GM19043 (cell line): ENCODE results near the gene RIPK1.
A peak's percentile ranks its signal among the peaks of the same experiment; 100 is the strongest.

Source experiments
- ATAC-seq: cut with Tn5 transposase; IDR thresholded peaks from one replicate; pipeline ENCODE4 v1.9.1; 2021; ENCODE audit warnings: low read depth; ENCODE audit not compliant: unreplicated experiment

The RIPK1 gene

DNA sequence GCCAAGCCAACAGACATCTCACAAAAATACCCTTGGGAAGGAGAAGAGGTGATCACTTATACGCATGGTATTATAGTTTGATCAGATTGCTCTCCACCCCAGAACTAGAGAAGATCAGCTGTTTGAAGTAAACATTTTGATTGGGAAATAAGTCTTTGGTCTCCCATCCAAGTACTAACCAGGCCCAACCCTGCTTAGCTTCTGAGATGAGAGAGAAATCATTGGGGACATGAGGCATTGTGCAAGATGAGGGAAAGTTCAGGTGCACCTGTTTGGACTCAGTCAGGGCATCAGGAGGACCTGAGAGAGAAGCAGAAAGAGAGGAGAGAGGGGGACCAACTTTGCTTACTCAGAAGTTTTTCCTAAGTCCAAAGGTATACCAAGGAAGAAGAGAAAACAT is 11.4 kb downstream of the RIPK1 start:
- no peak for ATAC-seq

DNA sequence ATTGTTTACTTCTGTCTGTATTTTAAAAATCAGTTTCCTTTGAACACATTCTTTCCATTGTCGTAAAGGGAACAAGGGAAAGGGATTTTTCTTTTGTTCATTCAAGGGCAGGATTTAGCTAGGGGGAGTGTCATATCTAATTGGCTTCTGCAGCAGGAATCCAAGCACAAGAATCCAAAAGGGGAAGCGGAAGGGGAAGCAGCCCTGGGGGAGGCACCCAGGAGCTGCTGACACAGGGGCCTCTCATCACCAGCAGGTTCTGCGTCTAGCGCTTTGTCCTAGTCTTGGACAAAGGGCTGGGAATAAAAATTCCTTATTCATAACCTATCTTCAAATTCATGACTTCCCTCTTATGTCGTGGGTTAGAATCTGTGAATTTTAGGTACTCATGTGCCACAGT is 13.7 kb downstream of the RIPK1 start:
- no peak for ATAC-seq

DNA sequence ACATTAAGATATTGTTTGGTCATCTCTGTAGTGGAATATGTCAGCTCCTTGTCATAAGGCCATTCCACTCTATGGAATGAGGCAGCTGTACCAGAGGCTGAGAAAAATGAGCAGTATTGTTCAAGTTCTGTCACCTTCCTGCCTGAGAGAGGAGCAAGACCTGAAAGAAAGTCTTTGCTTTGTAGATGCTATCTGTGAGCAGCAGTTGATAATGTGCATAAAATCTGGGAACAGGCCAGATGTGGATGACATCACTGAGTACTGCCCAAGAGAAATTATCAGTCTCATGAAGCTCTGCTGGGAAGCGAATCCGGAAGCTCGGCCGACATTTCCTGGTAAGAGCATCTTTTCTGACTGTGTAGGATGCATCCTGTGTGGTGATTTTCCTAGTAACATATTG is 16.8 kb downstream of the RIPK1 start:
- ATAC-seq = no peak

DNA sequence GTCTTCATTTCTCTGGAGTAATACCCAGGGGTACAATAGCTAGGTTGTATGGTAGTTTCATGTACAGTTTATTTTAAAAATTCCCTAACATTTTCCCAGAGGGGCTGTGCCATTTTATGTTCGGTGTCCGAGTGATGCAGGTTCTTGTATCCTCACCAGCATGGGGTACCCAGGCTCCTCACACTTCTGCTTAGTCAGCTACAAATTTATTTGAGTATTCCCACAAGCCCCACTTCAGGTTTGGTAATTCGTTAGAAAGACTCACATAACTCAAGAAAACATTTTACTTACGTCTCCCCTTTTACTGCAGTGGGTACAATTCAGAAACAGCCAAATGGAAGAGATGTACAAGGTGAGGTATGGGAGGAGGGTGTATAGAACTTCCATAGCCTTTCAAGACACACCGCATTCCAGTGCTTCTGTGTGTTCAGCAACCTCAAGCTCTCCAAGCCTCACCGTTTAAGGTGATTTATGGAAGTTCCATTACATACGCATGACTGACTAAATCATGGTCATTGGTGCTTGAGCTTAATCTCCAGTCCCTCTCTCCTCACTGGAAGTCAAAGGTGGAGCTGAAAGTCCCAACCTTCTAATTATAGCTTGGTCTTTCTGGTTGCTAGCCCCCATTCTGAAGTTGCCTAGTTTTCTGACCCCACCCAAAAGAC is 18.1 kb downstream of the RIPK1 start:
- ATAC-seq = no peak

DNA sequence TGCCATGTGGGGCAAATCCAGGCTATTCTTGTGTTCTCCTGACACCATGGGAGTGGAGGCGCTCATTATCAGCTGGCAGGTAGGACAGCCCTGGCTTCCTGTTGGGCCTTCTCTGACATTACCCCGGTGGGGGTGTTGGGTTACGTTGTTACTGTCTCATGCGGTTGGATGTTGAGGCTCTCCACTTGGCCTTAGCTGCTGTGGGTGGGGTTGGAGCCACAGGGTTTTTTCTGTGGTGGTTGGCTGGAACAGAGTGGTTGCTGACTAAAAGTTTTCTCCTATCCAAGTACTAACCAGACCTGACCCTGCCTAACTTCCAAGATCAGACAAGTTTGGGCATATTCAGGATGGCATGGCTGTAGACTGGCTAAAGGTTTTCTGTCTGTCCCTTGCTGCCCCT is 20.2 kb downstream of the RIPK1 start:
- no peak for ATAC-seq

DNA sequence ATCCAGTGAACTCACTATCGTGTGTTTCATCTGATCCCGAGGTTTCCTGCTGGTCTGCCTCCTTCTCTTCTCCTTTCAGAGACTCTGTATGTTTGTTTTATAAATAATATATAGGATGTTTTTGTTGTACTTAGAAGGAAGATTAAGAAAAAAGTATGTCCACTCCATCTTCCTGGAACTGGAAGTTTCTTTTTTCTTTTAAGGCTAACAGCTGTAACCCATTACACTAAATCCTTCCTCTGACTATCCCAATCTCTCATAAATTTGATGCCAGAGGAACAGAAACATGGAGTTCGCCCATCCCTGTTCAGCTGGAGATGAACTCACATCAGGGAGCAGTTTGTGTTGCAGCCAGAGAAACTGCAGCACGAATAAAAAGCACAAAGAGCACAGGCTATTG is 20.7 kb downstream of the RIPK1 start:
- ATAC-seq = no peak

DNA sequence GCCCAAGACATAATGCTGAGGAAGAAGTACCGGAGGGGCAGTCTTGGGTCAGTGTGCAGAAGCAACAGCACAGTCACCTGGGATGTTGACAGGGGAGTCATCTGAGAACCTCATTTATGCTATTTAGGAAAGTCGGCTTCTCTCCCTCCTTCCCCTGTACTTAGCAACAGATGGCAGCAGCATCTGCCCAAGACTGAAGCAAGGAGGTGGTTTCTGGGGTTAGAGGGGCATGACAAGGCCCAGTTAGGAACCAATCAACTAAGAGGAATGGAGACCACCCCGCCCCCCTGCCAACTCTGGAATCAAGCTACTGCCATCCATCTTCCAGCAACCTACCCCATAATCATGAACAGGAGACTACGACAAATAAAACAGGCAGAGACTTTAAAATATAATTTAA is 21.7 kb downstream of the RIPK1 start:
- no peak for ATAC-seq

DNA sequence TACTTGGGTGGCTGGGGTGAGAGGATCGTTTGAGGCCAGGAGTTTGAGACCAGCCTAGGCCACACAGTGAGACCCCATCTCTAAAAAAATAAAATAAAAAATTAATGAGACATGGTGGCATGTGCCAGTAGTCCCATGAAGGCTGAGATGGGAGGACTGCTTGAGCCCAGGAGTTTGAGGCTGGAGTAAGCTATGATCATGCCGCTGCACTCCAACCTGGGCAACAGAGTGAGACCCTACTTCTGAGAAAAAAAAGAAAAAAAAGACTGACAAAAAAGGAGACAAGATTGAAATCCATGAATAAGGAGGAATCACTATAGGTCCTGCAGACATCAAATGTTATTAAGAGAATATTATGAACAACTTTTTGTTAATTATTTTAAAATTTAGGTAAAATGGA is 26.5 kb downstream of the RIPK1 start:
- ATAC-seq = no peak

DNA sequence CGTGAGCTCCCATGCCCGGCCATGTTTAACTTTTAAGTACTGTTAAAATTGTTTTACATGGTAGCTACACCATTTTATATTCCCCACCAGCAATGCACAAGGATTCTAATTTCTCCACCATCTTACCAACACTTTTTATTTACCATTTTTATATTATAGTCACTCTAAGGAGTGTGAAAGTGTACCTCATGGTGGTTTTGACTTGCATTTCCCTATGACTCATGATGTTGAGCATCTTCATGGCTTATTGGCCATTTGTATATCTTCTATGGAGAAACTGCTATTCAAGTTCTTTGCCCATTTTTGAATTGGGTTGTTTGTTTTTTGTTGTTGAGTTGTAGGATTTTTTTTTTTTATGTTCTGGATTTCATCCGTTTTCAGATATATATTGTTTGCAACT is 34.6 kb downstream of the RIPK1 start:
- ATAC-seq = no peak

DNA sequence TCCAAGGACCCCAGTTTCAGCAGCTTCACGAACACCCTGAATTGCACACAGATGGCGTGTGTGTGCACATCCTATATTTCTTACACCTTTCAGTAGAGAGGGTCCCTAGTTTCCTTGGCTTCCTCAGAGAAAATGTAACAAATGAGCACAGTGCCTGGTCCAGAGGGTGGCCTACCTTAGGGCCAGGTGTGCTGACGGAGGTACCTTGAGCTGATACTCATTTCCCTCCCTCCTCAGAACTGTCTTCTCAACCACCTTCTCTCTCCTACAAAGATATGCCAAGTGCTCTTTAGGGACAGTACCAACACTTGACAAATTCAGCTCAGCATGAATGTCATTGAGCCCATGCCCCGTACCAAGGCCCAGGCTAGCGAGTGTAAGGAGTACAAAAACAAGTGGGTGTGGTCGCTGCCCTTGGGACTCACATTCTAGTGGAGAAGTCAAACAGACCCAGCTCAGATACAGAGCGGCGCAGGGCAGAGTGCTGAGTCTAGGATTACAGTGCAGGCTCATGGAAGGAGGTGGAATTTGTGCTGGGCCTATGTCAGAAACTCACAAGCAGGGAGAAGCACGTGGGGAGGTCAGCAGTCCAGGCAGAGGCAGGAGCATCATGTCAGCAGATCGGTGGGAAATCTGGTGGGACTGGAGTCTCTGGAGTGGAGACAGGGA is 40.6 kb downstream of the RIPK1 start:
- no peak for ATAC-seq

DNA sequence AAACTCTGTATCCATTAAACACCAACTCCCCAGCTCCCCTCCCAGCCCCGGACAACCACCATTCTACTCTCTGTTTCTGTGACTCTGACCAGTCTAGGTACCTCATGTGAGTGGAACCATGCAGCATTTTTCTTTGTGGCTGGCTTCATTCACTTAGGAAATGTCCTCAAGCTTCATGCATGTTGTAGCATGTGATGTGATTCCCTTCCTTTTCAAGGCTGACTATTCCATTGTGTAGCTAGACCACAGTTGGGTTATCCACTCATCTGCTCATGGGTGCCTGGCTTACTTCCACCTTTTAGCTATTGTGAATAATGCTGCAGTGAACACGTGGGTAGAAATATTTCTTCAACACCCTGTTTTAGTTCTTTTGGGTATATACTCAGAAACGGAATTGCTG is 41.5 kb downstream of the RIPK1 start:
- no peak for ATAC-seq

DNA sequence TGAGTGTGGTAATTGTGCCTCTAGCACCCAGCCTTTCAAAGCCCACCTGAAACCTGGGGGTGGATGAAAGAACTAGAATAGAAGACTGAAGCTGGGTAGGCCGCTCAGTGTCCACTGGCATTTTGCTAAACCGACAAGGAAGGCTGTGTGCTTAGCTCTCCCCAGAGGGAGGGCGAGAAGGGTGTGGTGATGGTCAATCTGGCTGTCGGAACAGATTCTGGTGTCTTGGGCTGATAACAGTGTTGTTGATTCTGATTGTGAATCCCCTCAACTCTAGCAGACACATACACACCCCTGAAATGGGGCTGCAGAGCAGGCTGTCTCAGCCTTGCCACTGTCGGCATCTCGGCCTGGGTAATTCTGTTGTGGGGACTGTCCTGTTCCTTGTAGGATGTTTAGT is 46.1 kb downstream of the RIPK1 start:
- no peak for ATAC-seq

DNA sequence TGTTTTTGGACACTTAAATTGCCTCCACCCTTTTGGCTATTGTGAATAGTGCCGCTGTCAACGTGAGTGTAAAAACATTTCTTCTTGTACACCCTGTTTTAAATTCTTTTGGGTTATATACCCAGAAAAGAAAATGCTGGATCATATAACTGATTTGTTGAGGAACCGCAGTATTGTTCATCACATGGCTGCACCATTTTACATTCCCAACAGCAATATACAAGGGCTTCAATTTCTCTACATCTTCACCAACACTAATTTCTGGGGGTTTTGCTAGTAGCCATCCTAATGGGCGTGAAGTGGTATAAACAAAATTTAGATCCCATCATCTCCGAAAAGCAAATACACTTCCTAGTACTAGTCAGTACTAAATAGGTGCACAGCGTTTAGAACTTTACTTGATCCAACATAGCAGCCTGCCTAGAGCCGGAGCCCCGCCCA is 49.6 kb downstream of the RIPK1 start:
- ATAC-seq = no peak

DNA sequence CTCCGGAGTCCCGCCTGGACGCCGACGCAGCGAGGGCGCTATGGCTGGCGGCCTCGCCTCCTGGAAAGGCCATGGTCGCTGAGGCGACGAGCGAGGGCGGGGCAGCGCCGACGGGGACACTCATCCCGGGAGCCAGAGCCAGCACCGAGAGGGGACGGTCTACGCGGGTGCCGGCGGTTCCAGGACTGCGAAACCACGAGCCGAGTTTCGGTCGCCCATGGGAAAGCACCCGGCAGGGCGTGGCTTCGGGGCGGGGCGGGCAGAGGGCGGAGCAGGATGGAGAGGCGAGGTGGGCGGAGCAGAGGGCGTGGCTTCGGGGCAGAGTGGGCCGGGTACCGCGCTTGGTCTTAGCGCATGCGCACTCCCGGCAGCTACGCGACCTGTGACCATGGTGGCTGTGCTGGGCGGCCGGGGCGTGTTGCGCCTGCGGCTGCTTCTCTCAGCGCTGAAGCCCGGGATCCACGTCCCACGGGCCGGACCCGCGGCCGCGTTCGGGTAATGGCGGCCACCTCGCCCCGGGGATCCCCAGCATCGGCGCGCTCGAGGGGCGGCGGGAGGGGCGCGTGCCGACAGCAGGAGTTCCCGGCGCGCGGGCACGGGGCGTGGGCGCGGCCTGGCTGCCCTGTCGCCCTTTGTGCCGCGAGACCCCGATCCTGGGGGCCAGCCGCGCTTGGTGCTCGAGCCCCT is 50.2 kb downstream of the RIPK1 start, which contains the start of gene BPHL:
Gene BPHL, plus strand, starts transcription at position 359 of the 687 bp plus-strand sequence. Its CDS starts 30 bp downstream, at position 389.
- peak; percentile 84 for ATAC-seq

DNA sequence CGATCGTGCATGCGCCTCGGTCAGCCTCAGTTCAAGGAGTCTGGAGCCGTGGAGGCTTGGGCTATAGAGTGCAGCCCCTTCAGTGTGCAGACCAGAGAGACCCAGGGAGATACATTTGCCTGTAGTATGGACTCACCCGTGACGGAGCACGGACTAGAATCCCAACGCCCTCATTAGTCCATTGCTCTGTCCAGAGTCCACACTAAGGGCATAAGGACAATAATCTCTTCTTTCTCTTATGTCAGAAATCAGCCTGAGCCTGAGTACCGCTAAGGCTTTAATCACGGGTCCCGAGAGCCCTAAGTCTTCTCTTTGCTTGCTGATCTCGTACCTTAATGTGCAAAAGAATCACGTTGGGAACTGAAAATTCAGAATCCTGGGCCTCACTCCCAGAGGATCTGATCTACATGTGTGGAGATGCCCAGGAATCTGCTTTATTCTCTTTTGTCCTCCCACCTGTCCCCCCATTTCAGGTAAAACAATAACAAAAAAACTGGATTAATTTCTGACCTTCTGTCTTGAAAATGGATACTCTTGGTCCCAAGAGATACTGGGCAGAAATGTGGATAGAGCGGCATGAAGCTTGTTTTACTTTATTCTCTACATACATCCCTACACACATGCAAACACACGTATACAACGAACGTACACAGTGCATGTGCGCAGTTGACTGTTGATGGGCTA is 50.9 kb downstream of the RIPK1 start:
- peak; percentile 23 for ATAC-seq

DNA sequence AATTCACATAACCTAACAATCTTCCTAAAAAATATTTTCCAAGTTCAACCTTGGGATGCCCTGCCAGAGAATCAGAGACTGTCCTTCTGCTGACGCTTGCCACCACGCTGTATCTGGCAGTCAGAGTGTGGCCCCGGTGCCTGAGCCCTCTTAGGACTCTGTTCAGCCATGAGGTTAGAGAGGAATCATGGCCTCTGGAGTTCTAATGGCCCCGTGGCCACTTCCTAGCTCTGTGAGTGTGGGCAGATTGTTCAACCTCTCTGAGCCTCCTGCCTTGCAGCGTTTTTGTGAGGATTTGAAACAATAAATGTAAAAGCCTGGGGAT is 52.4 kb downstream of the RIPK1 start:
- ATAC-seq = no peak

DNA sequence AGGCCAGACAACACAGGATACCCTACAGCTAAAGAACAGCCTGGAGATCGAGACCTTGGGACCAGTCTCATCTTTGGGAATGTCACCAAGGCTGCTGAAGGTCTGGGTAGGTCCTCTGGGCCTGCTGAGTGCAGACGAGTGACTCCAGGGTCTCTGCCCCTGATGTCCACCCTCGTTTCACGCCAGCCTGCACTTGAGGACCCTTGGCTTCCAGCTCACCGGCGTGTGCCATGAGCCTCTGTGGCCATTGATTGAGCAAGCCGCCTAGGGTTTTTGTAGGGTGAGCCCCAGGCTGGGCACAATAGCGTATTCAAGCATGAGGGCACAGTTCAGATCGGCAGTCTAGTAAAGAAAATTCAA is 54.5 kb downstream of the RIPK1 start:
- no peak for ATAC-seq

DNA sequence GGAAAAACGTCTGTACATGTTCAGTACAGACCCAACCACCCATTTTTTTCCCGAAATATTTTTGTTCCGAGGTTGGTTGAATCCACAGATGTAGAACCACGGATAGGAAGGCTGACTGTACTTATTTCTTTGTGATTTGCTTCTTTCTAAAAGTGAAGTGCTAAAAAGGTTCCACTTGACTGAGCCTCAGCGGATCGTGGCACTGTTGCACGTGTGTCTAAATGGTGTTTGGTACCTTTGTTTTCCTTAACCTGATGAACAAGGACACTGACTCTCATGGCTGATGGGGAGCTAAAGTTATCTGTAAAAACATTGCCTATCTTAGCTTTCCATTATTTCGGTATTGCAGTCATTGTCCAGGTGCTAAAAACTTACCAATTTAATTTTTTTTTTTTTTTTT is 56.4 kb downstream of the RIPK1 start:
- no peak for ATAC-seq

DNA sequence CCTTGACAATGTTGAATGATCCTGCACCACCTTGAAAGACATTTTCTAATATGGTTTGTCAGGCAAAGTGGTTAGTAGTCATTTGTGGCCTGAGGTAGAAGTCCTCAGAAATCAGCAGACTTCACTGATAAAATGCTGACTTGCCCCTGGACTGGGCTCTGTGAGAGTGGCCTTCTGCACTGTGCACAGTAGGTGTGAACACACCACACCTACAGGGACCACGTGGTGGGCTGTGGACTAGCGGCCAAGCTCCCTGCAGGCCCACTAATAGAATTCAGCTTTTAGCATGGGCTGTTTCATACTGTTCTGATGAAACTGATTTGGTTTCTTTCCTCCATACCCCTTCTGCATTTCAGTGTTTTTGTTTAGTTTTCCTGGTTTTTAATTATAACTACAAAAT is 57.5 kb downstream of the RIPK1 start:
- ATAC-seq = no peak

DNA sequence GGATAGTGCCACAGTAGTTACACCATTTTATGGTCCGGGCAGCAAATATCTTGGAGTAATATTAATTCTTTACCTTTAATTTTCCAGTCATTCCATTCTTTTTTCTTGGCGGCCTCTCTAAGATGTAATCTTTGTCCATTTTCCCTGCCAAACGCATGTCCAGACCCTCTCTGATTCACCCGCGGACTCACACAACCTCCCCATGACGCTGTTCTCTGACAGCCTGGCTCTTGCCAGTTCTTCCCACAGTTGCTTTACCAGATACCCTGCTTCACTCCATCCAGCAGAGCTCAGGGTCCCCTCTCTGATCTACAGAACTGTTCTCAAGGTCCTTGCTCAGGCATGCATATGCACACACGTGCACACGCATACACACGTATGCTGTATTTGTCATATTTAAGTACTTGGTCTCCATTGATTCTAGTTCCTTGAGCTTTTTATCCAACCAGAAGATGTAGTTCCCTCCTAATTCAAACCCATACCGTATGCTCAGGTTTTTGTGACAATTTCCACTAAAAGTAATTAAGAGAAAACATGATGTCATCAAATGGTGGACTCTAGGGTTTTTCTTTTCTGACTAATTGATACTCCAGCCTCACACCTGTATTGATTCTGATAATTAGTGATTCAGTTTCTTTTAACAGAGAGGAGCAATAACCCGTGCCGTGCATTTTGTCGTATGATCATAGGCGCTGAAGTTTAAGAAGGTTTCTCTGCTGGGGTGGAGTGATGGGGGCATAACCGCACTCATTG is 60.2 kb downstream of the RIPK1 start:
- ATAC-seq = no peak

DNA sequence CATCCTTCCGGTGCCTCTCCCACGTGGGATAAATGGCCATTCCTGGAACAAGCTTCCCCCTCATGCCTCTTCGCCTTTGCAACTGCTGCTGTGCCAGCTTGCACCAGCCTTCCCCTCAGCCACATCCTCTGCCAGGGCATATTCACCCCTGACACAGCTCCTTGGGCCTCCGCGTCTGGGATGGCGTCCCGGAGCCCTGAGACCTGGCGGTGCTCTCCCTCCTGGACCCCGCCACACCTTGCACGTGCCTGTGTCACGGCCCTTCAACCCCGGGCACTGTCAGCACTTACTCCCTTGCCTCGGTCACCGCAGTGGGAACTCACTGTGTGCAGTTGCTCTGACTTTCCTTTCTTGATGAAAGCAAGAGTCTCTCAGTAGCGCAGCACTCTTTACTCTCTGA is 63.4 kb downstream of the RIPK1 start:
- ATAC-seq = no peak
